Right lobe of liver (tissue), 4 donors: ENCODE measurements around the gene TSPAN1.

Source experiments
- POLR2A ChIP-seq: fragments of 450-650 bp; IDR thresholded peaks from one replicate; pipeline ENCODE4 v1.6.1; 2017; ENCODE audit warnings: antibody characterized with exemption, mild to moderate bottlenecking
- TF ChIP-seq, protein P1 (sequence below), 4 donors: fragments of 200-600 bp in 3 of 4; fragments of 450-650 bp in 1 of 4; IDR thresholded peaks; one replicate each; pipeline versions ENCODE4 v1.5.1 to v1.8.0; 2016 to 2022; ENCODE audit warnings: antibody characterized with exemption in 4 of 4, mild to moderate bottlenecking in 2 of 4
- donor health status: DM: no; HTN: no; CAD: no.
- donor health status: DM: no; HTN: no; CAD: no.
- donor health status: DM: no; HTN: yes; CAD: no.

GRCh38 chr1:46153732-46154131 is 21.2 kb upstream of the TSPAN1 start:
- TF ChIP-seq, protein P1, sequence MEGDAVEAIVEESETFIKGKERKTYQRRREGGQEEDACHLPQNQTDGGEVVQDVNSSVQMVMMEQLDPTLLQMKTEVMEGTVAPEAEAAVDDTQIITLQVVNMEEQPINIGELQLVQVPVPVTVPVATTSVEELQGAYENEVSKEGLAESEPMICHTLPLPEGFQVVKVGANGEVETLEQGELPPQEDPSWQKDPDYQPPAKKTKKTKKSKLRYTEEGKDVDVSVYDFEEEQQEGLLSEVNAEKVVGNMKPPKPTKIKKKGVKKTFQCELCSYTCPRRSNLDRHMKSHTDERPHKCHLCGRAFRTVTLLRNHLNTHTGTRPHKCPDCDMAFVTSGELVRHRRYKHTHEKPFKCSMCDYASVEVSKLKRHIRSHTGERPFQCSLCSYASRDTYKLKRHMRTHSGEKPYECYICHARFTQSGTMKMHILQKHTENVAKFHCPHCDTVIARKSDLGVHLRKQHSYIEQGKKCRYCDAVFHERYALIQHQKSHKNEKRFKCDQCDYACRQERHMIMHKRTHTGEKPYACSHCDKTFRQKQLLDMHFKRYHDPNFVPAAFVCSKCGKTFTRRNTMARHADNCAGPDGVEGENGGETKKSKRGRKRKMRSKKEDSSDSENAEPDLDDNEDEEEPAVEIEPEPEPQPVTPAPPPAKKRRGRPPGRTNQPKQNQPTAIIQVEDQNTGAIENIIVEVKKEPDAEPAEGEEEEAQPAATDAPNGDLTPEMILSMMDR (IDR thresholded peaks at IDR 0.05), result no peak
- no peak for TF ChIP-seq POLR2A
